ENCODE results near the gene PDE7B.

PDE7B gene

DNA sequence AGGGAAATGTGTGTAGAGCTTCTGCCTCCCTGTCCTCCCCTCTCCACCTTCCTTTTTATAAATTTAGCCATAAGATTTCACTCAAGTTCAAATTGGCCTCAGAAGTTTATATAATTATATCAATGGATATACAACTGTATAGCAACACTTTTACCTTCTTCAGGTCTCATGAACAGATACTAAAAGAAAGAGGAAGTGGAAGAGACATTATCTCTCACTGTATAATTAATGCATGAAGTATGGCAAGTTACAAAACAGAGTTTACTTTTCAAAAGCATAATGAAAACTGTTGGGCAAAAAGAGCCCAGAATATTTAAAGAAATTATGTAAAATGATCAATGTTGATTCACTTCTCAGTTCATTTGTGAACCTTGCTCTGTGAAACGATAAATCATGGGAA lies 99.7 kb downstream of the PDE7B start:
- Histone ChIP-seq H3K27me3 (ENCODE audit: insufficient read depth, low read length) (no peaks in the 10 kb centered on the region), H2AFZ (ENCODE audit: low read length, unreplicated experiment) (no peak overlapping the region), H3K4me3 (ENCODE audit: low read depth, low read length) (no peak overlapping the region), H3K36me3 (ENCODE audit: insufficient read depth, low read length) (no peaks in the 10 kb centered on the region), H3K4me1 (ENCODE audit: control insufficient read depth, insufficient read depth, low read length, unreplicated experiment) (no peaks in the 10 kb centered on the region), H3K79me2 (ENCODE audit: control insufficient read depth, insufficient read depth, low read length, unreplicated experiment) (no peaks in the 10 kb centered on the region), H3K27ac (ENCODE audit: low read depth, low read length) (no peak overlapping the region)

DNA sequence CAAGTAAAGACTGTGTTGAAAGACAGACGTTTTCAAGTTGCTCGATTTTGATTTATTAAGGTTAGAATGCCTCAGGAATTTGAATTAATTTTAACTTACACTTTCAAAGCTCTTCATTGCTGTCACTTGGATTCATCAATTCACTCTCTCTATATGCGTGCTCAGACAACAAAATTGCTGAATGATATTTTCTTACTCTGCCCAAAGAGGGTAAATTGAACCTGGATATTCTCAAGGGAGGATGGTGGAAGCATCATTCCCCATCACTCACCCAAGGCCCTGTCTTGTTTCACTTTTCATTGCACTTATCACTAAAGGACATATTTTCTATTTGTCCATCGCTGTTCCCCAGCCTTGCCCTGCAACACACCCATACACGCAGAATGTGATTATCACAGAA lies 102.3 kb downstream of the PDE7B start:
- Histone ChIP-seq H3K27me3 (ENCODE audit: insufficient read depth, low read length) (no peaks in the 10 kb centered on the region), H3K4me1 (ENCODE audit: control insufficient read depth, insufficient read depth, low read length, unreplicated experiment) (no peaks in the 10 kb centered on the region), H3K79me2 (ENCODE audit: control insufficient read depth, insufficient read depth, low read length, unreplicated experiment) (no peaks in the 10 kb centered on the region), H3K36me3 (ENCODE audit: insufficient read depth, low read length) (no peaks in the 10 kb centered on the region), H2AFZ (ENCODE audit: low read length, unreplicated experiment) (no peak overlapping the region), H3K27ac (ENCODE audit: low read depth, low read length) (no peak overlapping the region), H3K4me3 (ENCODE audit: low read depth, low read length) (no peak overlapping the region)

DNA sequence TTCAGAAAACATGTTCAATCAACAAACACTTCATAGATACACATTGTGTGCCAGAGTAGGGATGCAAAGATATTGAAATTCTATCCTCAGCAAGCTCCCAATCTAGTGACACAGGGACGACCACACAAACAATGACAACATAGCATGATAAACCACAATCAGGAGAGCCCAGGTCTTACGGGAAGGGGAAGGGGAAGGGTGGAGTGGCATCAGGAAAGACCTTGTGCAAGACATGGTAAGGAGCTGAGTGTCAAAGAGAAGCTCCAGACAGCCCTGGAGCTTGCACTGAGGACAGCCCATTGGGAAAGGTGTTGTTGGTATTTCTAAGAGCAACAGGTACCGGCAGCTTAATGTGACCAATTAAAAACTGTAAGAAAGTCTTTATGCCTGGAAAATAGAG lies 103.6 kb downstream of the PDE7B start:
- H2AFZ ChIP-seq (ENCODE audit: low read length, unreplicated experiment), result no peak overlapping the region
- H3K79me2 ChIP-seq (ENCODE audit: control insufficient read depth, insufficient read depth, low read length, unreplicated experiment), result no peaks in the 10 kb centered on the region
- H3K36me3 ChIP-seq (ENCODE audit: insufficient read depth, low read length), result no peaks in the 10 kb centered on the region
- no peaks in the 10 kb centered on the region for H3K27me3 ChIP-seq (ENCODE audit: insufficient read depth, low read length)
- H3K27ac ChIP-seq (ENCODE audit: low read depth, low read length), result no peak overlapping the region
- no peaks in the 10 kb centered on the region for H3K4me1 ChIP-seq (ENCODE audit: control insufficient read depth, insufficient read depth, low read length, unreplicated experiment)
- no peak overlapping the region for H3K4me3 ChIP-seq (ENCODE audit: low read depth, low read length)

DNA sequence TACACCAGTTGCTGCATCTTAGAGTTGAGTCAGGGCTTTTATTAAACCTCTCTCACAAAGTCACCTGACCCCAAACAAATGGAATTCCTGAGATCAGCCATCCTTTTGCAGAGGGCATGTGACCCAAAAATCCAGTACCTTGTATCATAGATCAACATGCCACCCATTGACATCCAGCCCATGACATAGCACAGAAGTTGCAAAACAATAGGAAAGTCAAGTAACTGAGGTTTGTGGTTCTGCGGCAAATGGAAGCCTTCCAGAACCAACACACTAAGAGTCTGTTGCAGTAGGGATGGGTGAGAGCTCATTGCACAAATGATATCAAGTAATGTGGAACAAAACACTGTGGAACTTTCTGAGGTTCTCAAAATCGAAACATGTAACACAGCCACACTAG lies 111.2 kb downstream of the PDE7B start:
- Histone ChIP-seq H3K27me3 (ENCODE audit: insufficient read depth, low read length) (no peaks in the 10 kb centered on the region), H3K4me3 (ENCODE audit: low read depth, low read length) (no peak overlapping the region), H2AFZ (ENCODE audit: low read length, unreplicated experiment) (no peak overlapping the region), H3K79me2 (ENCODE audit: control insufficient read depth, insufficient read depth, low read length, unreplicated experiment) (no peaks in the 10 kb centered on the region), H3K36me3 (ENCODE audit: insufficient read depth, low read length) (no peaks in the 10 kb centered on the region), H3K27ac (ENCODE audit: low read depth, low read length) (no peak overlapping the region), H3K4me1 (ENCODE audit: control insufficient read depth, insufficient read depth, low read length, unreplicated experiment) (no peaks in the 10 kb centered on the region)

DNA sequence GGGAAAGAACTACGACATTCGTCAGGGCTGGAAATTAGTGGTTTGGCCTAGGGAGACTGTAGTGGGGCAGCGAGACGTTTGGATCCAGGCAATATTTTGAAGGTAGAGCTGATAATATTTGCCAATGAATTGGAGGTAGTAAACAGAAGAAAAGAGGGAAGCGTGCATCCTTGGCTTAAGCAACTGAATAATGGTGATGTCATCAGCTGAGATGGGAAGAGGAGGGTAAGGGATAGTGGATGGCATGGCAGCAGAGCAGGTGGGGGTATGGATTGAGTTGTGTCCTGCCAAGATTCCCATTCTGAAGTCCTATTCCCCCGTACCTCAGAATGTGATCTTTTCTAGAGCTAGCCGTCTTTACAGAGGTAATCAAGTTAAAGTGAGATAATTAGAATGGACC lies 119.2 kb downstream of the PDE7B start:
- Histone ChIP-seq H3K79me2 (ENCODE audit: control insufficient read depth, insufficient read depth, low read length, unreplicated experiment) (no peaks in the 10 kb centered on the region), H2AFZ (ENCODE audit: low read length, unreplicated experiment) (no peak overlapping the region), H3K4me3 (ENCODE audit: low read depth, low read length) (no peak overlapping the region)

DNA sequence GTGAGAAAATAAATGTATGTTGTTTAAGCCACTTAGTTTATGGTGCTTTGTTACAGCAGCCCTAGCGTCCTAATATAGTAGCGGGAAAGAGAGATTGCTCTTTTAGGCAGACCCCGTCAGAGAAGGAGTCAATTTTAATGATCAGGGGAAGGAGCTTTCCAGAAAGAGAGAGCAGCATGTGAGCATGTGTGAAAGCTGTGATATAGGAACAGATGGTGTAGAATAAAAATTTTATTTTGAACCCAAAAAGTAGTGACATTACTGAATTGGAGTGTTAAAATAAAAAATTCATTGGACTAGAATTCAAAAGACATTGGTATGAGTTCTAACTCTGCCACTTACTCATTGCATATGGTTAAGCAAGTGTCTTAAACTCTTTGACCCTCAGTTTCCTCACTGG lies 119.8 kb downstream of the PDE7B start:
- Histone ChIP-seq H3K4me1 (ENCODE audit: control insufficient read depth, insufficient read depth, low read length, unreplicated experiment) (no peaks in the 10 kb centered on the region), H3K27me3 (ENCODE audit: insufficient read depth, low read length) (no peaks in the 10 kb centered on the region), H3K36me3 (ENCODE audit: insufficient read depth, low read length) (no peaks in the 10 kb centered on the region), H3K4me3 (ENCODE audit: low read depth, low read length) (no peak overlapping the region), H3K79me2 (ENCODE audit: control insufficient read depth, insufficient read depth, low read length, unreplicated experiment) (no peaks in the 10 kb centered on the region), H3K27ac (ENCODE audit: low read depth, low read length) (no peak overlapping the region), H2AFZ (ENCODE audit: low read length, unreplicated experiment) (no peak overlapping the region)

More for the DNA sequence above, 119.2 kb downstream of the PDE7B start:
- no peaks in the 10 kb centered on the region for H3K4me1 ChIP-seq (ENCODE audit: control insufficient read depth, insufficient read depth, low read length, unreplicated experiment)
- H3K36me3 ChIP-seq (ENCODE audit: insufficient read depth, low read length), result no peaks in the 10 kb centered on the region
- H3K27me3 ChIP-seq (ENCODE audit: insufficient read depth, low read length), result no peaks in the 10 kb centered on the region
- H3K27ac ChIP-seq (ENCODE audit: low read depth, low read length), result no peak overlapping the region

DNA sequence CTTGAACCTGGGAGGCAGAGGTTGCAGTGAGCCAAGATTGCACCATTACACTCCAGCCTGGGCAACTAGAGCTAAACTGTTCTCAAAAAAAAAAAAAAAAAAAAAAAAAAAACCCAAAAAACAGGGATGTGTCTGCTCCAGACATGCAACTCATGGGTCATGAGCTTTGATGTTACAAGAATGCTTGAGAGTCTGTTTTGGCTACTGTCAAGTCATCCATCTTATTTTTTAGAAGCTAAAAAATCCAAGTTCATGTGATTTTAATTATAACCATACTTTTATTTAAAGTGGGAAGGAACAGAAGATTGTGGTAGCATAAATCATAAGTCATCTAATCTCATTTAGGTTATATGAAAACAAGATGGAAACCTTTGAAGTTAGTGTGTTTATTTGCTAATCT lies 120.6 kb downstream of the PDE7B start:
- Histone ChIP-seq H3K79me2 (ENCODE audit: control insufficient read depth, insufficient read depth, low read length, unreplicated experiment) (no peaks in the 10 kb centered on the region), H3K4me3 (ENCODE audit: low read depth, low read length) (no peak overlapping the region), H3K36me3 (ENCODE audit: insufficient read depth, low read length) (no peaks in the 10 kb centered on the region), H3K4me1 (ENCODE audit: control insufficient read depth, insufficient read depth, low read length, unreplicated experiment) (no peaks in the 10 kb centered on the region), H3K27me3 (ENCODE audit: insufficient read depth, low read length) (no peaks in the 10 kb centered on the region), H3K27ac (ENCODE audit: low read depth, low read length) (no peak overlapping the region), H2AFZ (ENCODE audit: low read length, unreplicated experiment) (no peak overlapping the region)

DNA sequence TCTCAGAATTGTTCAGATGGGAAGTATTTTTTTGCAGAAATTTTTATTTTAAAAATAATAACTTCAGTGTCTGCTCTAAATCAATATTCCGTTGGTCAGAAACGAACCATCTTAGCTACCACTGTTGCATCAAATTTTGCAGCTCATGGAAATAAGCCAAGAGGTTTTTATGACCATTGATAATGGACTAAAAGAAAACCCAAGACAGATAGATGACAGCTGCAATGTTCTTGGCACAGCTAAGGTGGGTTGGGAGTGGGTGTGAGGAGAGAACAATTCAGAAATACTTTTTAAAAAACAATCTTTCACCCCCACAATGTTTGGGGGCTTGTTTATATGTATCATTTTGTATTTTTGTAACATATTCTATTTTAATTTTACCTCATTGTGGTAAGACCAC lies 121.1 kb downstream of the PDE7B start:
- no peaks in the 10 kb centered on the region for H3K36me3 ChIP-seq (ENCODE audit: insufficient read depth, low read length)
- H3K79me2 ChIP-seq (ENCODE audit: control insufficient read depth, insufficient read depth, low read length, unreplicated experiment), result no peaks in the 10 kb centered on the region
- H3K4me1 ChIP-seq (ENCODE audit: control insufficient read depth, insufficient read depth, low read length, unreplicated experiment), result no peaks in the 10 kb centered on the region
- H3K4me3 ChIP-seq (ENCODE audit: low read depth, low read length), result no peak overlapping the region
- no peak overlapping the region for H3K27ac ChIP-seq (ENCODE audit: low read depth, low read length)
- H3K27me3 ChIP-seq (ENCODE audit: insufficient read depth, low read length), result no peaks in the 10 kb centered on the region
- no peak overlapping the region for H2AFZ ChIP-seq (ENCODE audit: low read length, unreplicated experiment)

DNA sequence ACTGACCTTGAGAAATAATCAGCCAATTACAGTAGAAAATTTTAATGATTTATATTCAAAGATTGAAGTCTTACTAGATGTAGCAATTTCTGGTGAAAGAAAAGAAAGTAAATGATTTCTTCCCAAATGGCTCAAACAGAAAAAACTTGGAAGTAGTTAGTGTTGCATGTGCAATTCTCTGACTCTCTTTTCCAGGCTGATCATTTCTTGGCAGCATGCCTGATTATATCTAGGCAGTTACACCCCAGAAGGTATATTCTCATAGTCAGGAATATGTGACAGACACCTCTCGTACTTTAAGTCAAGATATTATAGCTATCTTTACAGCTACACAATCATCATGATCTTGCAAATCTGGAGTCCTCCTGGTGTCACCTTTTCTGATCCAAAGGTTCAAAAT lies 122.9 kb downstream of the PDE7B start:
- H2AFZ ChIP-seq (ENCODE audit: low read length, unreplicated experiment), result no peak overlapping the region
- H3K4me1 ChIP-seq (ENCODE audit: control insufficient read depth, insufficient read depth, low read length, unreplicated experiment), result no peaks in the 10 kb centered on the region
- H3K27ac ChIP-seq (ENCODE audit: low read depth, low read length), result no peak overlapping the region
- no peak overlapping the region for H3K4me3 ChIP-seq (ENCODE audit: low read depth, low read length)
- no peaks in the 10 kb centered on the region for H3K27me3 ChIP-seq (ENCODE audit: insufficient read depth, low read length)
- H3K79me2 ChIP-seq (ENCODE audit: control insufficient read depth, insufficient read depth, low read length, unreplicated experiment), result no peaks in the 10 kb centered on the region
- no peaks in the 10 kb centered on the region for H3K36me3 ChIP-seq (ENCODE audit: insufficient read depth, low read length)

DNA sequence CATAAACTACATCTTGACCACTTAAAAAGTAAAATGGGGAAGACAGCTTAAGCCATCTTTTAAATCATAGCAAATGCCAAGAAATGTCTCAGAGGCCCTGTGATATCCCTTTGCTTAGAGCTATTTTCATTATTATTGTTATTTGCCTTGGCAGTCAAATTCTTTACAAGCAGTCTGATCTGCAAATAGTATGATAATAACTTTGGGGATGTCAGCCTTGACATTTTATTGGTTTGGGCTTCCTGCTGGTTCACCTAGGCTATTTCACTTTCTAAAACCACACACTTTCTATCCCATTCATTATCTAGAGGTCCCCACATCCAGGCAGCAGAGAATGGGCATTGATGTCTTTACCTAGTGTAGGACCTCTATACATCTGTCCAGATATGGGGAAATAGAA lies 125.1 kb downstream of the PDE7B start:
- Histone ChIP-seq H3K27ac (ENCODE audit: low read depth, low read length) (no peak overlapping the region), H3K27me3 (ENCODE audit: insufficient read depth, low read length) (no peaks in the 10 kb centered on the region), H3K79me2 (ENCODE audit: control insufficient read depth, insufficient read depth, low read length, unreplicated experiment) (no peaks in the 10 kb centered on the region), H3K4me3 (ENCODE audit: low read depth, low read length) (no peak overlapping the region), H3K4me1 (ENCODE audit: control insufficient read depth, insufficient read depth, low read length, unreplicated experiment) (no peaks in the 10 kb centered on the region), H3K36me3 (ENCODE audit: insufficient read depth, low read length) (no peaks in the 10 kb centered on the region), H2AFZ (ENCODE audit: low read length, unreplicated experiment) (no peak overlapping the region)

DNA sequence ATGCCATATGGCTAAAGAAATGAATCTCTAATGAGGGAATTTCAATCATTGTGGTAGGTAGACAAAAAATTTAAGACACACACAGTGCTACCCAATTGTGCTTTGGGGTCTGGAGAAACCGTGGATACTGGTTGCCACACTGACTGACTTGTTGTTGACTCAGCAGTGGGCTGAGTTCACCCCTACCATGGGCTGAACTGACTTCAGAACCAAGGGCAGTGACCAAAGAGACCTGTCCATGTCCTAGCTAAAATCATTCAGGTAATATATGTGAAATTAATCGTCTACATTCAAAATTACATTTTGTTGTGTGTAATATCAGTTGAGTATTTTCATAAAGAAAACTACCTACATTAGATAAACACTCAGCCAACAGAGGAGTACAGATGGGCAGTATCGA lies 131.6 kb downstream of the PDE7B start:
- Histone ChIP-seq H3K4me3 (ENCODE audit: low read depth, low read length) (no peak overlapping the region), H3K27ac (ENCODE audit: low read depth, low read length) (no peak overlapping the region), H3K4me1 (ENCODE audit: control insufficient read depth, insufficient read depth, low read length, unreplicated experiment) (no peaks in the 10 kb centered on the region), H2AFZ (ENCODE audit: low read length, unreplicated experiment) (no peak overlapping the region), H3K27me3 (ENCODE audit: insufficient read depth, low read length) (no peaks in the 10 kb centered on the region), H3K79me2 (ENCODE audit: control insufficient read depth, insufficient read depth, low read length, unreplicated experiment) (no peaks in the 10 kb centered on the region), H3K36me3 (ENCODE audit: insufficient read depth, low read length) (no peaks in the 10 kb centered on the region)

Measured in ACC112 (cell line).